ENCODE results near the gene ERG28.

Gene ERG28

DNA sequence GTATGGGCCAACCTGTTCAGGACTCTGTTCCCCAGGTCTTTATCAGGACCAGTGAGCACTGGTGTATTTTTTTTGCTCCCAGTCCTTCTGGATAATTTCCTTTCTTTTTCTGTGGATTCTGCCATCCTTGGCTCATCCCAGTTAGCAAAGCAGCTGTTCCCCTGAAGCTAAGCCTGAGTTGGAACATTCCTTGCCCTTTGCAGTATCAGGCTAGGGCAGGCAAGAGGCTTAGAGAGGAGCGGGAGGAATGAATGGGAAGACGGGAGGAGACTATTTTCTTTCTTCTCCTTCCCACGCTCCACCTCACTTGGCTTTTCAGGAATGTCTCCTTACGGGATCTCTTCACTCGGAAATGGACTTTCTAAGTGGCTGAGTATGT is 29.2 kb downstream of the ERG28 start:
- Histone ChIP-seq H3K27ac (no peak overlapping the region), H3K9me3 (ENCODE audit: control insufficient read depth, low read length) (no peaks in the 10 kb centered on the region), H3K4me3 (ENCODE audit: low read depth, low read length) (no peak overlapping the region), H3K4me2 (ENCODE audit: low read length) (no peak overlapping the region), H3K27me3 (ENCODE audit: control insufficient read depth, insufficient read depth, low read length) (no peaks in the 10 kb centered on the region), H3K9ac (no peak overlapping the region), H3K36me3 (ENCODE audit: control insufficient read depth, insufficient read depth, low read length) (no peaks in the 10 kb centered on the region), H2AFZ (no peak overlapping the region), H3K4me1 (no peaks in the 10 kb centered on the region), H3K79me2 (no peaks in the 10 kb centered on the region)
- TF ChIP-seq, protein P1, sequence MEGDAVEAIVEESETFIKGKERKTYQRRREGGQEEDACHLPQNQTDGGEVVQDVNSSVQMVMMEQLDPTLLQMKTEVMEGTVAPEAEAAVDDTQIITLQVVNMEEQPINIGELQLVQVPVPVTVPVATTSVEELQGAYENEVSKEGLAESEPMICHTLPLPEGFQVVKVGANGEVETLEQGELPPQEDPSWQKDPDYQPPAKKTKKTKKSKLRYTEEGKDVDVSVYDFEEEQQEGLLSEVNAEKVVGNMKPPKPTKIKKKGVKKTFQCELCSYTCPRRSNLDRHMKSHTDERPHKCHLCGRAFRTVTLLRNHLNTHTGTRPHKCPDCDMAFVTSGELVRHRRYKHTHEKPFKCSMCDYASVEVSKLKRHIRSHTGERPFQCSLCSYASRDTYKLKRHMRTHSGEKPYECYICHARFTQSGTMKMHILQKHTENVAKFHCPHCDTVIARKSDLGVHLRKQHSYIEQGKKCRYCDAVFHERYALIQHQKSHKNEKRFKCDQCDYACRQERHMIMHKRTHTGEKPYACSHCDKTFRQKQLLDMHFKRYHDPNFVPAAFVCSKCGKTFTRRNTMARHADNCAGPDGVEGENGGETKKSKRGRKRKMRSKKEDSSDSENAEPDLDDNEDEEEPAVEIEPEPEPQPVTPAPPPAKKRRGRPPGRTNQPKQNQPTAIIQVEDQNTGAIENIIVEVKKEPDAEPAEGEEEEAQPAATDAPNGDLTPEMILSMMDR (IDR thresholded peaks at IDR 0.05) = no peak

DNA sequence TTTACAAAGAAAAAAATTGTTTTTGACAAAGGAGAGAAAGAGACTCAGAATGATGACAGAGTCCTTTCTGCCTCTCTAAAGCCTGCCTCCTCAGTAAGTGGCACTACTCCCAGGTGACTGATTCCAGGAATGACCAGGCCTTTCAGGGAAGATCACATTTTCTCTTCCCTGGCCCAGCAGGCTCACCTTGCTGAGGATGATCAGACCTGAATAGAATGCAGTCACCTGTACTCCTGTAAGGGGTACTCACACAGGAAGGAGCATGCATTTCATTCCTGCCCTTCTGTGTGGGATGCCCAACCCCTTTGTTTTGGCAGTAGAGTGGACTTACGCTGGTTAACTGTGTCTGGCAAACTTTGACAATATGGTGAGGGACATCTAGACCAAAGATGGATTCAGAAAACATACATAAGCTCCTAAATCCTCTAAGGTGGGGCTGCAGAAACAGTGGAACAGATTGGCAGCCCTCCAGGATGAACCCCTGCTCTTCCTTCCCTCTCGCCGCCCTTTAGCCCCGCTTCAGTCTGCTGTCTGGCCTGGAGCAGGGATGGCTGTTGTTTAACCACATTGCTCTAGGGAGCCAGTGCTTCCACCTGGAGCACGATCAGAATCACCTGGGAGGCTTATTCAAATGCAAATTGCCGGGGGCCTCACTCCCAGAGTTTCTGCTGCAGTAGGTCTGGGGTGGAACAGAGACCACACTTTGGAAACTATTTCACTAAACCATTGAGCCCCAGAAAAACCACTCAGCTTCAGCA is 29.8 kb downstream of the ERG28 start:
- no peaks in the 10 kb centered on the region for H3K4me1 ChIP-seq

DNA sequence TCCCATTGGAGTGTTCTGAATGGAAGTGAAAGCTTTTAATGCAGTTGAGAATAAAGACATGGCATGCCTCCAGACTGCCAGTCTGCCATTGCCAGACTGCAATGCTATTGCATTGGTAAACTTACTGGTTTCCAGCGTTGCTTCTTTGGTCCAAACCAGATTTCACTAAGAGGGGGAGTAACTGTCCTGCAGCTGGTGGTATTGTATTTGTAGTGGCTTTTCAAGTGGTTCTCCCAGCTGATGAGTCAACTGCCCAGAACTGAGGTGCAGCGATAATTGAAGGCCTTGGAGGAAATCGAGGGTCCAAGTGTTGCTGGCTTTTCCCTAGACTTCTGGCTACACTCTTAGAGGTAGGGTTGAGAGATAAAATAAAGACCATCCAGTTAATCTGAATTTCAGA is 31.9 kb downstream of the ERG28 start:
- H3K4me3 ChIP-seq (ENCODE audit: low read depth, low read length) = no peak overlapping the region
- no peaks in the 10 kb centered on the region for H3K36me3 ChIP-seq (ENCODE audit: control insufficient read depth, insufficient read depth, low read length)
- H3K9ac ChIP-seq = no peak overlapping the region
- no peaks in the 10 kb centered on the region for H3K27me3 ChIP-seq (ENCODE audit: control insufficient read depth, insufficient read depth, low read length)
- no peaks in the 10 kb centered on the region for H3K9me3 ChIP-seq (ENCODE audit: control insufficient read depth, low read length)
- no peak overlapping the region for H3K27ac ChIP-seq
- TF ChIP-seq, protein P1 (IDR thresholded peaks at IDR 0.05) = no peak
- H3K79me2 ChIP-seq = no peaks in the 10 kb centered on the region
- no peaks in the 10 kb centered on the region for H3K4me1 ChIP-seq
- no peak overlapping the region for H2AFZ ChIP-seq
- H3K4me2 ChIP-seq (ENCODE audit: low read length) = no peak overlapping the region

More for the DNA sequence above, 29.8 kb downstream of the ERG28 start:
- no peaks in the 10 kb centered on the region for H3K27me3 ChIP-seq (ENCODE audit: control insufficient read depth, insufficient read depth, low read length)
- H3K9ac ChIP-seq = no peak overlapping the region
- TF ChIP-seq, protein P1 (IDR thresholded peaks at IDR 0.05) = no peak
- no peak overlapping the region for H3K27ac ChIP-seq
- no peak overlapping the region for H3K4me3 ChIP-seq (ENCODE audit: low read depth, low read length)
- H3K79me2 ChIP-seq = no peaks in the 10 kb centered on the region
- no peaks in the 10 kb centered on the region for H3K9me3 ChIP-seq (ENCODE audit: control insufficient read depth, low read length)
- no peak overlapping the region for H3K4me2 ChIP-seq (ENCODE audit: low read length)
- H2AFZ ChIP-seq = no peak overlapping the region
- H3K36me3 ChIP-seq (ENCODE audit: control insufficient read depth, insufficient read depth, low read length) = no peaks in the 10 kb centered on the region

DNA sequence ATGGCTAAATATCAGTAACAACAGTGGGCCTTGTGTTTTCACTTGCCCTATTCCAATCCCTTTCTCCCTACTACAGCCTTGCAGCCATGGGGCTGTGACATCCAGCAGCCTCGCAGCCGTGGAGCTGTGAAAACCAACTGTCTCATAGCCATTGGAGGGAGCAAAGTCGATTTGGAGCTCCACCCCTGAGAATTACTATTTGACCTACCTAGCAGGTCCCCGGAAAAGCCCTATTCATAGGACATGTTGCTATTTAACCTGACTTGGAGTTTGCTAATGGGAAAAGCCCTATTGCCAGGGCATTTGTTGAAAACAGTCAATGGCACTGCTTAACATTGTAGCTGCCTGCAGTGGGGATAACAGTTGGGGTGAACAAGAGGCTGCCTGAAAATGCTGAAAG is 33.3 kb downstream of the ERG28 start:
- no peaks in the 10 kb centered on the region for H3K79me2 ChIP-seq
- H2AFZ ChIP-seq = no peak overlapping the region
- H3K27me3 ChIP-seq (ENCODE audit: control insufficient read depth, insufficient read depth, low read length) = no peaks in the 10 kb centered on the region
- H3K4me1 ChIP-seq = no peaks in the 10 kb centered on the region
- TF ChIP-seq, protein P1 (IDR thresholded peaks at IDR 0.05) = no peak
- no peak overlapping the region for H3K27ac ChIP-seq
- no peak overlapping the region for H3K4me3 ChIP-seq (ENCODE audit: low read depth, low read length)
- no peak overlapping the region for H3K4me2 ChIP-seq (ENCODE audit: low read length)
- H3K9ac ChIP-seq = no peak overlapping the region
- no peaks in the 10 kb centered on the region for H3K36me3 ChIP-seq (ENCODE audit: control insufficient read depth, insufficient read depth, low read length)
- H3K9me3 ChIP-seq (ENCODE audit: control insufficient read depth, low read length) = no peaks in the 10 kb centered on the region

DNA sequence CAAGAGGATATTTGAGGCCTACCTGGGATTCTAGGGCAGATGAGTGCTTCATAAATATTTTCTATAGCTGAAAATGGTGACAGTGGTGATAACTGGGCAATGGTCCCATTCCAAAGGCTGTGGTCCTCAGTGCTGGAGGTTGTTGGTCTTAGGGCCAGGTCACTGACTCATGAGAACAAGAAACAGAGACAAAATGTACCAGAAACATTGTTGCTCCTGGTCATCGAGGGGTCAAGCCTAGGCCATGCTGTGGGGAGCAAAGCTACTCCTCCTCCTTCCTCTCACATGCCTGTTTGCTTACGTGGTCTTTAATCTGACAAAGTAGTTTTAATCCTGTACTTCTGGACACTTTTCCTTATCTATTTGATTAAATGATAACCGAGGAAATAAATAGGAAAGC is 33.8 kb downstream of the ERG28 start:
- H3K79me2 ChIP-seq = no peaks in the 10 kb centered on the region
- no peak overlapping the region for H3K27ac ChIP-seq
- H2AFZ ChIP-seq = no peak overlapping the region
- no peaks in the 10 kb centered on the region for H3K27me3 ChIP-seq (ENCODE audit: control insufficient read depth, insufficient read depth, low read length)
- no peak overlapping the region for H3K9ac ChIP-seq
- H3K4me3 ChIP-seq (ENCODE audit: low read depth, low read length) = no peak overlapping the region
- TF ChIP-seq, protein P1 (IDR thresholded peaks at IDR 0.05) = no peak
- H3K4me1 ChIP-seq = no peaks in the 10 kb centered on the region
- no peak overlapping the region for H3K4me2 ChIP-seq (ENCODE audit: low read length)
- H3K9me3 ChIP-seq (ENCODE audit: control insufficient read depth, low read length) = no peaks in the 10 kb centered on the region
- H3K36me3 ChIP-seq (ENCODE audit: control insufficient read depth, insufficient read depth, low read length) = no peaks in the 10 kb centered on the region
